NCI-H2171 (cell line): ENCODE data around the gene FGFRL1.

Source experiments
- DNase-seq: peaks from one replicate; lab custom pipeline; 2025; lab: John Stamatoyannopoulos, UW

The FGFRL1 gene

GRCh38 chr4:1011022-1011665, at the start of gene FGFRL1:
FGFRL1 (plus strand) TSS chr4:1011626; CDS start chr4:1012486, 860 bp downstream.
- DNase-seq: no peak

GRCh38 chr4:962231-963208, 48.9 kb upstream of the FGFRL1 start:
- peak; percentile 3 for DNase-seq

- no peak for DNase-seq
These were observed 47.9 kb upstream of the FGFRL1 start for GRCh38 chr4:963276-964225.

- DNase-seq: no peak
These were observed 46.9 kb upstream of the FGFRL1 start for GRCh38 chr4:964346-965025.

GRCh38 chr4:965048-965765, 46.2 kb upstream of the FGFRL1 start:
- no peak for DNase-seq

GRCh38 chr4:965766-966134, 45.7 kb upstream of the FGFRL1 start:
- no peak for DNase-seq

GRCh38 chr4:966266-967112, 44.9 kb upstream of the FGFRL1 start:
- no peak for DNase-seq

- no peak for DNase-seq
These were observed 44.0 kb upstream of the FGFRL1 start for GRCh38 chr4:967113-968104.

- DNase-seq: no peak
These were observed 43.2 kb upstream of the FGFRL1 start for GRCh38 chr4:968221-968620.

GRCh38 chr4:968621-969394, 42.6 kb upstream of the FGFRL1 start:
- no peak for DNase-seq

GRCh38 chr4:970046-970745, 41.2 kb upstream of the FGFRL1 start:
- DNase-seq: no peak

- no peak for DNase-seq
These were observed 40.4 kb upstream of the FGFRL1 start for GRCh38 chr4:970854-971520.

- DNase-seq: no peak
These were observed 39.5 kb upstream of the FGFRL1 start for GRCh38 chr4:971666-972500.

GRCh38 chr4:972651-973424, 38.6 kb upstream of the FGFRL1 start:
- no peak for DNase-seq
